Activated CD8-positive, alpha-beta T cell treated with anti-CD3 and anti-CD28 coated beads for 36 hours (primary cell): ENCODE data around the gene WSCD2. TPM values are rescaled to one million over a fixed set of nuclear protein-coding genes. Genes with fewer than 3 reads are reported as not detected.

Source experiments
- ATAC-seq: fragments of 200-7000 bp; cut with Tn5 transposase; one replicate; pipeline ENCODE4 v1.10.0; 2021; ENCODE audit warnings: mild to moderate bottlenecking, moderate library complexity
- CTCF ChIA-PET: fragments of 350-600 bp; sonication (Branson Sonifier 250); formaldehyde crosslinking; loops from one replicate; lab custom pipeline; 2021; ENCODE audit warnings: antibody characterized with exemption; lab: Charles Lee
- POLR2A ChIA-PET: fragments of 350-600 bp; sonication (Branson Sonifier 250); formaldehyde crosslinking; loops from one replicate; lab custom pipeline; 2021; ENCODE audit warnings: antibody characterized with exemption; lab: Charles Lee
- DNase-seq: peaks from one replicate; pipeline ENCODE4 v3.0.0-alpha.2; 2020
- H3K27ac Mint-ChIP-seq: one replicate; pipeline ENCODE4 v1.8.0; 2021; ENCODE audit warnings: mild to moderate bottlenecking, mixed read lengths
- H3K27me3 Mint-ChIP-seq: one replicate; pipeline ENCODE4 v1.8.0; 2021; ENCODE audit warnings: mixed read lengths
- H3K36me3 Mint-ChIP-seq: one replicate; pipeline ENCODE4 v1.8.0; 2021; ENCODE audit warnings: low read depth, mixed read lengths
- H3K4me1 Mint-ChIP-seq: one replicate; pipeline ENCODE4 v1.8.0; 2021; ENCODE audit warnings: low read depth, mixed read lengths
- H3K4me3 Mint-ChIP-seq: one replicate; pipeline ENCODE4 v1.8.0; 2021; ENCODE audit warnings: mild to moderate bottlenecking, moderate library complexity, mixed read lengths
- H3K9me3 Mint-ChIP-seq: one replicate; pipeline ENCODE4 v1.8.0; 2021; ENCODE audit warnings: mixed read lengths
- intact Hi-C: fragments of 100-400 bp; cut with micrococcal nuclease; formaldehyde crosslinking; loops from one replicate; pipeline ENCODE4 v1.10.0; 2022
- total RNA-seq, 2 experiments: library from RNA; stranded (reverse); gene quantifications; one replicate each; pipeline ENCODE4 v1.2.3, GENCODE V29; 2021
- TF ChIP-seq, protein P1 (sequence below): fragments of 200-600 bp; IDR thresholded peaks from one replicate; pipeline ENCODE4 v1.8.0; 2022; ENCODE audit warnings: antibody characterized with exemption, mild to moderate bottlenecking

Gene WSCD2
- total RNA-seq, 2 experiments from 2014 or later: not detected

DNA sequence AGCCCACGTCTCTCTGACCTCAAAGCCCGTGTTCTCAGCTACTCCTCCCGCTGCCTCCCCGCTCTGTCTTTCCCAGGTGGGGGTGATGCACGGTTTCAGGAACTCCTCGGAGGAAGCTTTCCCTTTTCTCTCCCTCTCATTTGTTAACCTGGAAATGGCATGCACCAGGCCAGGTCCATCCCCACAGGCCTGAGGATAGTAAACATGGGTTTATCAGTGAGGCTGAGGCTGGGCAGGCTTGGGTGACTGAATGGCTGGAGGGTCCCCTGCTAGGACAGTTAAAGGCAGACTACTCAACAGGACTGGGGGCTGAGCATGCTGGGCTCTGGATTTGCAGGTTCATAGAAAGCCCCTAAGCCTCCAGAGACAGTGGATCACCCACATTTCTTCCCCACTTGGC lies 7.6 kb downstream of the WSCD2 start:
- Mint-ChIP-seq H3K27me3 (peaks cover 6% of the 10 kb centered on the region), H3K36me3 (no peaks in the 10 kb centered on the region), H3K9me3 (no peaks in the 10 kb centered on the region), H3K4me3 (no peak overlapping the region), H3K4me1 (no peaks in the 10 kb centered on the region), H3K27ac (no peak overlapping the region)
- CTCF ChIA-PET: interaction anchor here (0.8 kb wide), 1 partner anchor 11 kb away, joined by 3 read pairs; no protein-coding TSS in a partner anchor
- ATAC-seq: no peak
- TF ChIP-seq, protein P1, sequence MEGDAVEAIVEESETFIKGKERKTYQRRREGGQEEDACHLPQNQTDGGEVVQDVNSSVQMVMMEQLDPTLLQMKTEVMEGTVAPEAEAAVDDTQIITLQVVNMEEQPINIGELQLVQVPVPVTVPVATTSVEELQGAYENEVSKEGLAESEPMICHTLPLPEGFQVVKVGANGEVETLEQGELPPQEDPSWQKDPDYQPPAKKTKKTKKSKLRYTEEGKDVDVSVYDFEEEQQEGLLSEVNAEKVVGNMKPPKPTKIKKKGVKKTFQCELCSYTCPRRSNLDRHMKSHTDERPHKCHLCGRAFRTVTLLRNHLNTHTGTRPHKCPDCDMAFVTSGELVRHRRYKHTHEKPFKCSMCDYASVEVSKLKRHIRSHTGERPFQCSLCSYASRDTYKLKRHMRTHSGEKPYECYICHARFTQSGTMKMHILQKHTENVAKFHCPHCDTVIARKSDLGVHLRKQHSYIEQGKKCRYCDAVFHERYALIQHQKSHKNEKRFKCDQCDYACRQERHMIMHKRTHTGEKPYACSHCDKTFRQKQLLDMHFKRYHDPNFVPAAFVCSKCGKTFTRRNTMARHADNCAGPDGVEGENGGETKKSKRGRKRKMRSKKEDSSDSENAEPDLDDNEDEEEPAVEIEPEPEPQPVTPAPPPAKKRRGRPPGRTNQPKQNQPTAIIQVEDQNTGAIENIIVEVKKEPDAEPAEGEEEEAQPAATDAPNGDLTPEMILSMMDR: no peak
- intact Hi-C loops: no loop called here
- no peak for DNase-seq
- POLR2A ChIA-PET: no interaction called here

DNA sequence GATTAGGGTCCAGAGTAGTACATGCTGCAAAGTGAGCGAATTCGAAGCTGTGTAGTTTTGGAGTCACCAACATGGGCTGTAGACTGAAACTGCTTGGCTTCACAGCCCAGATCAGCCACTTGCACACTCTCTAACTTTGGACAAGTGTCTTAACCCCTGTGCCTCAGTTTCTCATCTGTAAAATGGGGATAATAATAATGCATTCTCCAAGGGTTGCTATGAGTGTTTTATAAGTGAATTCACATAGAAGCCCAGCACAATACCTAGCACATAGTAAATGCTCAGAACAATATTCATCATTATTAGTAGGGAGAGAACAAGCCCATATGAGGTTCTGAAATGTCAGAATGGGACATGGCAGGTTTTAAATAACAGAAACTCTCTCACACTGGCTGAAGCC lies 10.4 kb downstream of the WSCD2 start:
- POLR2A ChIA-PET: no interaction called here

DNA sequence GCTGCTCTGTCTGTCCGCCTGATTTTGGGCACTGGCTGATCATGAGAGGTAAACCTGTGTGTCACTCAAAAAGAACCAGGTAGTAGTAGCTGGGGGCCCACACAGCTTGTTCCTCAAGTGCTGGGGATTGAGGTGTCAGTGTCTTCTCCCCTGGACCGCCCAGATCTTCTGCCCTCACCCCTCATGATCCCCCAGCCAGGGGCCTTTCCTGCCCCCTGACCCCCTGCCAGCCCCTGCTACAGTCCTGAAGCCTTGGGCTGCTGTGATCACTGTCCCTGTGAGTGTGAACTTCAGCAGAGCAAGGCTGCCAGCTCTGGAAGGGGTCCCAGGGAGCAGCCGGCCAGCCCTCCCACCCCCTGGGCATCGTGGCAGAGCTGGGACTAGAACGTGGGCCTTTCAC lies 11.4 kb downstream of the WSCD2 start:
- ChIA-PET CTCF (no interaction called here), POLR2A (no interaction called here)
- intact Hi-C loops: no loop called here
- Mint-ChIP-seq H3K4me3 (no peak overlapping the region), H3K27me3 (peaks cover 3% of the 10 kb centered on the region), H3K9me3 (no peaks in the 10 kb centered on the region), H3K27ac (no peak overlapping the region), H3K4me1 (no peaks in the 10 kb centered on the region), H3K36me3 (no peaks in the 10 kb centered on the region)
- DNase-seq (no peak), ATAC-seq (no peak)
- TF ChIP-seq, protein P1: no peak

More for the DNA sequence above, 10.4 kb downstream of the WSCD2 start:
- CTCF ChIA-PET: no interaction called here
- no peaks in the 10 kb centered on the region for H3K9me3 Mint-ChIP-seq
- H3K27ac Mint-ChIP-seq: no peak overlapping the region
- no peaks in the 10 kb centered on the region for H3K36me3 Mint-ChIP-seq
- H3K4me3 Mint-ChIP-seq: no peak overlapping the region
- intact Hi-C loops: no loop called here
- ATAC-seq (no peak), DNase-seq (no peak)
- H3K27me3 Mint-ChIP-seq: peaks cover 5% of the 10 kb centered on the region
- H3K4me1 Mint-ChIP-seq: no peaks in the 10 kb centered on the region
- TF ChIP-seq, protein P1: no peak

DNA sequence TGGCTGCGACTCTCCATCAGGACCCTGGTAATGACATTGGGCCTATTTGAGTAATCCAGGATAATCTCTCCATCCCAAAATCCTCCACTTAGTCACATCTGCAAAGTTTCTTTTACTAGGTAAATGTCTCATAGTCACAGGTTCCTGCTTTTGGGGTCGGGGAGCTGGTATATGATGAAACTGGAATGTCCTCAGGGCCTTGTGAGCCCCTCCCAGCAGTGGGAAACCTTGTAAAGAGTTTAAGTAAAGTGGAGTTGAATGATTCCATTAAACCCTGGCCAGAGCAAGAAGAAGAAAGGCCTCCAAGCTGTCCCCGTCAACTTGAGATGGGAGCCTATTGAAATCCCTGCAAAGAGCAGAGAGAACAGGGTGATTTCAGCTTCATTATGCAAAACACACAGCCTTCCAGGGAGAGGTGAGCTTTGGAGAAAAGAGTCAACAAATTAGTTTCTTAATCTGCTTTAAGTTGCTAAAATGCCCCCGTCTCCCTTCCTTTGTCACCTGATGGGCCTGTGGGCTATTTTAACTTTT lies 12.6 kb downstream of the WSCD2 start:
- TF ChIP-seq, protein P1: no peak
- H3K4me3 Mint-ChIP-seq: no peak overlapping the region

DNA sequence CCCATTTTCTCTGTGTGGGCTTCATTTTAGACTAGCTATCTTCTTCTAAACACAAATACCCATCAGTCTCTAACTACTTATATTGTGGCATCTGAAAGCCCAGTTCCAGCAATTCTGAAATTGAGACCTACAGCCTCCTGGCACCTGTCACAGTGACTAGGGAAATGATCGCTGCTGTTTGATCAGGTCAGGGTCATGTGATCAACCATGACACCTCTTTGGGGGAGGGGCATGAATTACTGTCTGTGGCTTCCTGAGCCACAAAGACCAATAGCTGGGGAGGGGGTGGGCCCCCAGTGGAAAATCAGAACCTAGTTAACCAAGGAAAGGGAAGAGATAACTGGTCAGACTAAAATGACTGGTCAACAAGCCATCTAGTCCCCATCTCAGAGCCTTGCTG lies 14.1 kb downstream of the WSCD2 start:
- Mint-ChIP-seq H3K9me3 (no peaks in the 10 kb centered on the region), H3K36me3 (no peaks in the 10 kb centered on the region), H3K4me1 (no peaks in the 10 kb centered on the region), H3K27ac (no peak overlapping the region), H3K4me3 (no peak overlapping the region), H3K27me3 (peaks cover 3% of the 10 kb centered on the region)
- ATAC-seq: no peak
- POLR2A ChIA-PET: no interaction called here
- CTCF ChIA-PET: no interaction called here
- DNase-seq: no peak
- TF ChIP-seq, protein P1: no peak
- intact Hi-C loops: no loop called here

More for the DNA sequence above, 12.6 kb downstream of the WSCD2 start:
- no peaks in the 10 kb centered on the region for H3K9me3 Mint-ChIP-seq
- ChIA-PET CTCF (no interaction called here), POLR2A (no interaction called here)
- H3K36me3 Mint-ChIP-seq: no peaks in the 10 kb centered on the region
- intact Hi-C loops: no loop called here
- ATAC-seq: no peak
- DNase-seq: no peak
- no peak overlapping the region for H3K27ac Mint-ChIP-seq
- H3K27me3 Mint-ChIP-seq: peaks cover 3% of the 10 kb centered on the region
- no peaks in the 10 kb centered on the region for H3K4me1 Mint-ChIP-seq
